ENCODE results near the gene LCAT. TPM values are rescaled to one million over a fixed set of nuclear protein-coding genes. Genes with fewer than 3 reads are reported as not detected.

Gene LCAT
- total and polyA plus RNA-seq, 9 of the 15 experiments (the other 6 are each of a cell fraction or from before 2014, with no cell fraction given), result 0.46 to 21.0 (median 5.0) TPM

DNA sequence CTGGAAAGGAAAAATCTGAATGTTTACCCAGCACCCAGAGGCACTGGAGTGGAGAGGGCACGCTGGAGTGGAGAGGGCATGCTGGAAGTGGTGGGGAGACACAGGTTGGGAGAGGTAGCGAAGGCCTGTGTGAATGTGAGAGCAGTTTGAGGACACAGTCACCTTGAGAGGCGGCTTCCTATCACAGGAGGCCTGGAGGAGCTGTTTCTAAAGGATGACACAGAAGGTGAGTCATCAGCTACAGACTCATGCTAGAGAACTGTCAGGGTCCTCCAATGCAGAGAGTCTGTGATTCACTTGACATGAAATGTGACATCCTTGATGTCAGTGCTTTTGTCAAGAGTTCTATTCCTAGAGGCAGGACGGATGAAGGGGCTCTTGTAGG, 26.1 kb downstream of the LCAT start (continued):
- peak; percentile 96 for TF ChIP-seq JUND (IDR thresholded peaks at IDR 0.05; ENCODE audit: borderline replicate concordance, low read depth, low read length)
- TF ChIP-seq JUND (tag; IDR thresholded peaks at IDR 0.05; ENCODE audit: borderline replicate concordance, low read depth, low read length), result peak; percentile 96
- TF ChIP-seq NFIX (CRISPR knock-in tag; IDR thresholded peaks at IDR 0.05; ENCODE audit: low read depth), result no peak
- TF ChIP-seq, protein P1, sequence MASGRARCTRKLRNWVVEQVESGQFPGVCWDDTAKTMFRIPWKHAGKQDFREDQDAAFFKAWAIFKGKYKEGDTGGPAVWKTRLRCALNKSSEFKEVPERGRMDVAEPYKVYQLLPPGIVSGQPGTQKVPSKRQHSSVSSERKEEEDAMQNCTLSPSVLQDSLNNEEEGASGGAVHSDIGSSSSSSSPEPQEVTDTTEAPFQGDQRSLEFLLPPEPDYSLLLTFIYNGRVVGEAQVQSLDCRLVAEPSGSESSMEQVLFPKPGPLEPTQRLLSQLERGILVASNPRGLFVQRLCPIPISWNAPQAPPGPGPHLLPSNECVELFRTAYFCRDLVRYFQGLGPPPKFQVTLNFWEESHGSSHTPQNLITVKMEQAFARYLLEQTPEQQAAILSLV (tag; IDR thresholded peaks at IDR 0.05), result no peak
- TF ChIP-seq POLR2H (tag; IDR thresholded peaks at IDR 0.05; ENCODE audit: low read depth), result no peak
- TF ChIP-seq, protein P2, sequence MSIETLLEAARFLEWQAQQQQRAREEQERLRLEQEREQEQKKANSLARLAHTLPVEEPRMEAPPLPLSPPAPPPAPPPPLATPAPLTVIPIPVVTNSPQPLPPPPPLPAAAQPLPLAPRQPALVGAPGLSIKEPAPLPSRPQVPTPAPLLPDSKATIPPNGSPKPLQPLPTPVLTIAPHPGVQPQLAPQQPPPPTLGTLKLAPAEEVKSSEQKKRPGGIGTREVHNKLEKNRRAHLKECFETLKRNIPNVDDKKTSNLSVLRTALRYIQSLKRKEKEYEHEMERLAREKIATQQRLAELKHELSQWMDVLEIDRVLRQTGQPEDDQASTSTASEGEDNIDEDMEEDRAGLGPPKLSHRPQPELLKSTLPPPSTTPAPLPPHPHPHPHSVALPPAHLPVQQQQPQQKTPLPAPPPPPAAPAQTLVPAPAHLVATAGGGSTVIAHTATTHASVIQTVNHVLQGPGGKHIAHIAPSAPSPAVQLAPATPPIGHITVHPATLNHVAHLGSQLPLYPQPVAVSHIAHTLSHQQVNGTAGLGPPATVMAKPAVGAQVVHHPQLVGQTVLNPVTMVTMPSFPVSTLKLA (conservative IDR thresholded peaks at IDR 0.05), result no peak
- no peak for TF ChIP-seq PHB2 (IDR thresholded peaks at IDR 0.05; ENCODE audit: low read depth)
- TF ChIP-seq ETV6 (IDR thresholded peaks at IDR 0.05; ENCODE audit: borderline replicate concordance in 1 of 2, low read depth in 2 of 2, low read length in 1 of 2), result no peak
- no peak for TF ChIP-seq ETV6 (CRISPR knock-in tag; IDR thresholded peaks at IDR 0.05; ENCODE audit: borderline replicate concordance)
- TF ChIP-seq ZBTB17 (CRISPR knock-in tag; IDR thresholded peaks at IDR 0.05), result no peak
- TF ChIP-seq, protein P3, sequence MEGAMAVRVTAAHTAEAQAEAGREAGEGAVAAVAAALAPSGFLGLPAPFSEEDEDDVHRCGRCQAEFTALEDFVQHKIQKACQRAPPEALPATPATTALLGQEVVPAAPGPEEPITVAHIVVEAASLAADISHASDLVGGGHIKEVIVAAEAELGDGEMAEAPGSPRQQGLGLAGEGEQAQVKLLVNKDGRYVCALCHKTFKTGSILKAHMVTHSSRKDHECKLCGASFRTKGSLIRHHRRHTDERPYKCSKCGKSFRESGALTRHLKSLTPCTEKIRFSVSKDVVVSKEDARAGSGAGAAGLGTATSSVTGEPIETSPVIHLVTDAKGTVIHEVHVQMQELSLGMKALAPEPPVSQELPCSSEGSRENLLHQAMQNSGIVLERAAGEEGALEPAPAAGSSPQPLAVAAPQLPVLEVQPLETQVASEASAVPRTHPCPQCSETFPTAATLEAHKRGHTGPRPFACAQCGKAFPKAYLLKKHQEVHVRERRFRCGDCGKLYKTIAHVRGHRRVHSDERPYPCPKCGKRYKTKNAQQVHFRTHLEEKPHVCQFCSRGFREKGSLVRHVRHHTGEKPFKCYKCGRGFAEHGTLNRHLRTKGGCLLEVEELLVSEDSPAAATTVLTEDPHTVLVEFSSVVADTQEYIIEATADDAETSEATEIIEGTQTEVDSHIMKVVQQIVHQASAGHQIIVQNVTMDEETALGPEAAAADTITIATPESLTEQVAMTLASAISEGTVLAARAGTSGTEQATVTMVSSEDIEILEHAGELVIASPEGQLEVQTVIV (CRISPR knock-in tag; IDR thresholded peaks at IDR 0.05; ENCODE audit: borderline replicate concordance), result no peak
- TF ChIP-seq, protein P4, sequence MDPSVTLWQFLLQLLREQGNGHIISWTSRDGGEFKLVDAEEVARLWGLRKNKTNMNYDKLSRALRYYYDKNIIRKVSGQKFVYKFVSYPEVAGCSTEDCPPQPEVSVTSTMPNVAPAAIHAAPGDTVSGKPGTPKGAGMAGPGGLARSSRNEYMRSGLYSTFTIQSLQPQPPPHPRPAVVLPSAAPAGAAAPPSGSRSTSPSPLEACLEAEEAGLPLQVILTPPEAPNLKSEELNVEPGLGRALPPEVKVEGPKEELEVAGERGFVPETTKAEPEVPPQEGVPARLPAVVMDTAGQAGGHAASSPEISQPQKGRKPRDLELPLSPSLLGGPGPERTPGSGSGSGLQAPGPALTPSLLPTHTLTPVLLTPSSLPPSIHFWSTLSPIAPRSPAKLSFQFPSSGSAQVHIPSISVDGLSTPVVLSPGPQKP (CRISPR knock-in tag; IDR thresholded peaks at IDR 0.05), result no peak
- TF ChIP-seq PHB (CRISPR knock-in tag; IDR thresholded peaks at IDR 0.05), result no peak
- TF ChIP-seq RCOR1 (IDR thresholded peaks at IDR 0.05; ENCODE audit: borderline replicate concordance in 1 of 2, low read depth in 2 of 2, low read length in 2 of 2), result 0 out of 4 replicates have a peak, but pooled peaks of 1 of the 2 experiments have one; percentile 48
- TF ChIP-seq KLF1 (tag; IDR thresholded peaks at IDR 0.05), result no peak
- TF ChIP-seq TEAD1 (CRISPR knock-in tag; IDR thresholded peaks at IDR 0.05), result no peak
- TF ChIP-seq, protein P5, sequence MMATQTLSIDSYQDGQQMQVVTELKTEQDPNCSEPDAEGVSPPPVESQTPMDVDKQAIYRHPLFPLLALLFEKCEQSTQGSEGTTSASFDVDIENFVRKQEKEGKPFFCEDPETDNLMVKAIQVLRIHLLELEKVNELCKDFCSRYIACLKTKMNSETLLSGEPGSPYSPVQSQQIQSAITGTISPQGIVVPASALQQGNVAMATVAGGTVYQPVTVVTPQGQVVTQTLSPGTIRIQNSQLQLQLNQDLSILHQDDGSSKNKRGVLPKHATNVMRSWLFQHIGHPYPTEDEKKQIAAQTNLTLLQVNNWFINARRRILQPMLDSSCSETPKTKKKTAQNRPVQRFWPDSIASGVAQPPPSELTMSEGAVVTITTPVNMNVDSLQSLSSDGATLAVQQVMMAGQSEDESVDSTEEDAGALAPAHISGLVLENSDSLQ (IDR thresholded peaks at IDR 0.05), result peak; percentile 70
- no peak for TF ChIP-seq KDM4B (IDR thresholded peaks at IDR 0.05; ENCODE audit: borderline replicate concordance in 2 of 2, low read depth in 1 of 2)
- TF ChIP-seq, protein P6, sequence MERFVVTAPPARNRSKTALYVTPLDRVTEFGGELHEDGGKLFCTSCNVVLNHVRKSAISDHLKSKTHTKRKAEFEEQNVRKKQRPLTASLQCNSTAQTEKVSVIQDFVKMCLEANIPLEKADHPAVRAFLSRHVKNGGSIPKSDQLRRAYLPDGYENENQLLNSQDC (CRISPR knock-in tag; IDR thresholded peaks at IDR 0.05), result no peak
- no peak for TF ChIP-seq ZBTB7A (IDR thresholded peaks at IDR 0.05; ENCODE audit: borderline replicate concordance, control insufficient read depth, low read depth, low read length)
- TF ChIP-seq HDAC1 (IDR thresholded peaks at IDR 0.05), result 0 out of 4 replicates have a peak, but pooled peaks of 1 of the 2 experiments have one; percentile 25
- TF ChIP-seq DPF2 (IDR thresholded peaks at IDR 0.05), result peak; percentile 72
